GM08714 (cell line): ENCODE results near the gene MRPS26.
"Not testable (repeated sequence)": the region's sequence is repeated elsewhere in the genome, so short reads cannot be mapped to it uniquely, and the experiment has no call there.

Experiments
- H3K4me3 ChIP-seq: fragments of 200-500 bp; sonication (Bioruptor generic); 2 replicates; pipeline ENCODE4 v1.5.1; 2014; ENCODE audit warnings: mild to moderate bottlenecking, low read length, inconsistent platforms
- ZNF274 ChIP-seq: IDR thresholded peaks from 2 replicates; pipeline ENCODE4 v1.6.1; 2012; ENCODE audit warnings: mild to moderate bottlenecking, low read depth, low read length

MRPS26 gene

GRCh38 chr20:3051385-3052019, 5.7 kb downstream of the MRPS26 start:
- TF ChIP-seq ZNF274 = no peak

GRCh38 chr20:3059489-3059888, 13.6 kb downstream of the MRPS26 start:
- H3K4me3 ChIP-seq = no peak overlapping the region
- TF ChIP-seq ZNF274 = no peak

More at GRCh38 chr20:3051385-3052019, 5.7 kb downstream of the MRPS26 start:
- H3K4me3 ChIP-seq = no peak overlapping the region

- H3K4me3 ChIP-seq = not testable (repeated sequence)
Observed at GRCh38 chr20:3064119-3064518, 18.3 kb downstream of the MRPS26 start.

DNA sequence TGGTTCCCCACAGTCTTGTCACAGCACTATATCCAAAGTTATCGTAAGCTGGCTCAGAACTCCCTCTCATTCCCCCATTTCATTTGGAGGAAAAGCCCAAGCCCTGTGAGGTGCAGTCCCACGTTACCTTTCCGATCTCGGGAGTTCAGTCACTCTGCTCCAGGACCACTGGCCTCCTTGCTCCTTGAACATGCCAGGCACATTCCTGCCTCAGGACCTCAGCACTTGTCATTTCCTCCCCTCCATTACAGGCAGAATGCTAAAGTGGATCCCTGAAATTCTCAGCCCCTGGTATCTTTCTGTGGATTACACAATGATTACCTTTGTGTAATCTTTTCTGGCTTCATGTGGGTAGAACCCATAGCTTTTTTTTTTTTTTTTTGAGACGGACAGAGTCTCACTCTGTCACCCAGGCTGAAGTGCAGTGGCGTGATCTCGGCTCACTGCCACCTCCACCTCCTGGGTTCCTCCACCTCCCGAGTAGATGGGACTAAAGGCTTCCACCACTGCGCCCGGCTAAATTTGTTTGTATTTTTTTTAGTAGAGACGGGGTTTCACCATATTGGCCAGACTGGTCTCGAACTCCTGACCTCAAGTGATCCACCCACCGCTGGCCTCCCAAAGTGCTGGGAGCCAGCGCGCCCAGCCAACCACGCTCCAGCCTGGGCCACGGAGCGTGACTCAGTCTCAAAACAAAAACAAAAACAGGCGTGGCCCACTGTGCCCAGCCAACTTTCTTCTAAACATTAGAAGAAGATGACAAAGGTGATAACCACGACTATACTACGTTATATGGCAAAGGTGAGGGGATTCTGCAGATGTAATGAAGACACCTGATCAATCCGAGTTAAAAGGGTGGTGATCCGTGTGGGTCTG, 21.5 kb downstream of the MRPS26 start:
- no peak overlapping the region for H3K4me3 ChIP-seq
- TF ChIP-seq ZNF274 = no peak

- TF ChIP-seq ZNF274 = no peak
- H3K4me3 ChIP-seq = no peak overlapping the region
Observed at GRCh38 chr20:3068075-3068474, 22.2 kb downstream of the MRPS26 start.

GRCh38 chr20:3068986-3069900, 23.4 kb downstream of the MRPS26 start:
- TF ChIP-seq ZNF274 = no peak
- H3K4me3 ChIP-seq = no peak overlapping the region

DNA sequence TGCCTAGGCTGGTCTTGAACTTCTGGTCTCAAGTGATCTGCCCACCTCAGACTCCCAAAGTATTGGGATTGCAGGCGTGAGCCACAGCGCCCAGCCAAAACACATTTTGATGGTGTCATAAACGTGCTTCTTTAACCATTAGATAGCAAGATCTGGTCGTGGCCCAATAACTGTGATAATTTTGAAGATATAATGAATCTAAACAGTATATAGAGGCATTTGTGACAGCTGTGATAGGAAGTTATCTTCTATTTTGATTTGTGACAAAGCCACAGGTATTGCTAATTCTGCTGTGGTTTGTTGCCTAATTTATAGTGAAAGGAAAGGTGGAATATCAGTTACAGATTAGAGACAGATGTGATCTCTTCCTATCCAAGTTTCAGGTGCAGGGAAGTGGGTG, 24.9 kb downstream of the MRPS26 start:
- TF ChIP-seq ZNF274 = no peak
- no peak overlapping the region for H3K4me3 ChIP-seq

DNA sequence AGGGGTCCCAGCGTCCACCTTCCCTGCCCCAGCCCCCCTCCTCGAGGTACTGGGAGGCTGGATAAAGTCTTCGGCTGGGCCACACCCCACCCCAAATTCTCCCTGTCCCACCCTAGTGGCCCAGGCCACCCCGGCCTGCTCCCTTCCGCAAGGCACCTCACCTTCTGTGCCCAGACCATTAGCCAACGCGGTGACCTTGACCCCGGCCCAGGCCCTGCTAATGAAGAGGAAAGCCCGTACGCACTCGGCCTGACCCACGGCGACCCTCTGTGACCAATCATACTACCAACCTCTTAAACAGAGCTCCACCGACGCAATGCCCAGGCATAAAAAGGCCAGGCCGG, 25.4 kb downstream of the MRPS26 start:
- H3K4me3 ChIP-seq = no peak overlapping the region
- no peak for TF ChIP-seq ZNF274

DNA sequence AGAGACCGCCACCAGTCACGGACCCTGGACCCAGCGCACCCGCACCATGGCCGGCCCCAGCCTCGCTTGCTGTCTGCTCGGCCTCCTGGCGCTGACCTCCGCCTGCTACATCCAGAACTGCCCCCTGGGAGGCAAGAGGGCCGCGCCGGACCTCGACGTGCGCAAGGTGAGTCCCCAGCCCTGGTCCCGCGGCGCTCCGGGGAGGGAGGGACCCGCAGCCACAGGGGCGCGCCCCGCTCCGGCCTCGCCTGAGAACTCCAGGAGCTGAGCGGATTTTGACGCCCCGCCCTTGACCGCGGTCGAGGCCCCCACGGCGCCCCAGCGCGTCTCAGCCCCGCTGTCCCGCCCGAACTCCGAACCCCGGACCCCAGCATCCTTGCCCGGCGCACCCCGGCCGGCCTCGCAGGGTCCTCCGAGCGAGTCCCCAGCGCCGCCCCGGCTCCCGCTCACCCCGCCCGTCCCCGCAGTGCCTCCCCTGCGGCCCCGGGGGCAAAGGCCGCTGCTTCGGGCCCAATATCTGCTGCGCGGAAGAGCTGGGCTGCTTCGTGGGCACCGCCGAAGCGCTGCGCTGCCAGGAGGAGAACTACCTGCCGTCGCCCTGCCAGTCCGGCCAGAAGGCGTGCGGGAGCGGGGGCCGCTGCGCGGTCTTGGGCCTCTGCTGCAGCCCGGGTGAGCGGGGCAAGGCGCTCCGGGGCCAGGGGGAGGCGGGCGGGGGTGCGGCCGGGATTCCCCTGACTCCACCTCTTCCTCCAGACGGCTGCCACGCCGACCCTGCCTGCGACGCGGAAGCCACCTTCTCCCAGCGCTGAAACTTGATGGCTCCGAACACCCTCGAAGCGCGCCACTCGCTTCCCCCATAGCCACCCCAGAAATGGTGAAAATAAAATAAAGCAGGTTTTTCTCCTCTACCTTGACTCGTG, 26.0 kb downstream of the MRPS26 start, which contains the start of gene OXT:
Gene OXT (plus strand): TSS at position 11 of the 920 bp plus-strand sequence. CDS start 36 bp downstream, at position 47.
- no peak for TF ChIP-seq ZNF274
- H3K4me3 ChIP-seq = no peak within 1 kb of the TSS

DNA sequence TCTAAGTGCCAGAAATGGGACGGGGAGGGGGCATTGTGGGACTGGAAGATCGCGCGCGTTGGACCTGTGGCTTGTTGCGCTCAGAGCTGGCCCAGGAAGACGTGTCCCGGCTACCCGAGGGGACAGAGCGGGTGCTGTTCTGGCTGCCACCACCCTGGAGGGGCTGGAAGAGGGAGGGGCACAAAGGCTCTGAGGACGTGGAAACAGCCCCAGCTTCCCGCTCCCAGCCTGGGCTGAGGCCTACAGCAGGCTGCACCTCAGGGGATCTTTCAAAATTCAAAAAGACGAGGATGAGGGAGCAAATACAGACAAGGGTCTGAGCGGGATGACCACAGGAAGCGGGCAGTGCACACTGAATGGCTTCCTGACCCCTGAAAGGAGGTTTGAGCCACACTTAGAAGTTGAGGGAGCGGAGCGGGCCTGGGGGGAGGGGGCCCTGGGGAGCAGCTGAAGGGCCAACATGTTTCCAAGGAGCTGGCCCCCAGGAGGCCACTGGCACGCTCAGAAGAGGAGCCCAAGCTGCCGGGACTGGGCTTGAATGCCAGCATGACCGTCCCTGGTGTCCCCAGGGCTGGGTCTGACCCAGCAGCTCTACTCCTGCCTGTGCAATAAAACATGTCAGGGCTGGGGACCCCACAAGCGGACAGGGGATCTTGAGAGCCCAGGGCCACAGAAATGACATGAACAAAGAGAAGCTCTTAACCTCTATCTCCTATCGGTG, 26.8 kb downstream of the MRPS26 start:
- no peak for TF ChIP-seq ZNF274
- no peak overlapping the region for H3K4me3 ChIP-seq

DNA sequence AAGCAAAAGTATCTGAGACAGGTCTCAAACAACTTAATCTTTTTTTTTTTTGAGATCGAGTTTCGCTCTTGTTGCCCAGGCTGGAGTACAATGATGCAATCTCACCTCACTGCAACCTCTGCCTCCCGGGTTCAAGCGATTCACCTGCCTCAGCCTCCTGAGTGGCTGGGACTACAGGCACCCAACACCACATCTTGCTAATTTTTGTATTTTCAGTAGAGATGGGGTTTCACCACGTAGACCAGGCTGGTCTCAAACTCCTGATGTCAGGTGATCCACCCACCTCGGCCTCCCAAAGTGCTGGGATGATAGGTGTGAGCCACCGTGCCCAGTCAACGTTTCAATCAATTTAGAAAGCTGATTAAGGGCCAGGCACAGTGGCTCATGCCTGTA, 27.4 kb downstream of the MRPS26 start:
- H3K4me3 ChIP-seq = not testable (repeated sequence)

DNA sequence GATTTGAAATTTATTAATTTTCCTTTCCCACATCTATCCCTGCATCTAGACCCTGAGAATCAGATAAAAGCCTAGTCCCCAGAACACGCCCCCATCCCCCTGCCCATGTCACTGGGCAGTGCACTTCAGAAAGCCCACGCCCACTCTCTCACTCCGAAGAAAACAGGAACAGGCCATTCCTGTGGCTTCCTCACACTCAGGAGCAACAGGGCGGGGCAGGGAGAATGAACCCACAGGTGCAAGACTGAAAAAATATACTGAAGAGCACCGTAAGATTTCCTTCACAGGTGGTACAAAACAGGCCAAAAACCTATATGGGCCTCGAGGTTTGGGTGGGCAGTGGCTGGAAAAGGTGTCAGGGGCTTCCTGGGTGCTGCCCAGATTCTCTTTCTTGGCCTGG, 29.0 kb downstream of the MRPS26 start:
- no peak overlapping the region for H3K4me3 ChIP-seq
- TF ChIP-seq ZNF274 = no peak

- not testable (repeated sequence) for H3K4me3 ChIP-seq
Observed at GRCh38 chr20:3075315-3075714, 29.5 kb downstream of the MRPS26 start.
